Stomach (tissue), 9 donors: Measurements from ENCODE around the gene TUFM. TPM values are rescaled to one million over a fixed set of nuclear protein-coding genes. Genes with fewer than 3 reads are reported as not detected.
A peak's percentile ranks its signal among the peaks of the same experiment; 100 is the strongest.

Source experiments
- DNase-seq, 2 donors: peaks; one replicate each; pipeline versions ENCODE4 v3.0.0 to v3.0.0-alpha.2; 2013 to 2019
- H3K27ac ChIP-seq, 5 donors: fragments of 200-600 bp in 4 of 5; sonication (generic) in 4 of 5; one replicate each; pipeline ENCODE4 v1.5.1; 2013 to 2019; ENCODE audit warnings: mild to moderate bottlenecking in 1 of 5, moderate library complexity in 1 of 5
- H3K27me3 ChIP-seq, 3 donors: fragments of 200-600 bp; sonication (generic); one replicate each; pipeline ENCODE4 v1.5.1; 2017 to 2019; ENCODE audit warnings: mixed run types in 1 of 3
- H3K36me3 ChIP-seq, 4 donors: fragments of 200-600 bp; sonication (generic); 1 replicate in 3 of 4; 2 replicates in 1 of 4; pipeline ENCODE4 v1.5.1; 2016 to 2019
- H3K4me1 ChIP-seq, 4 donors: fragments of 200-600 bp; sonication (generic); one replicate each; pipeline ENCODE4 v1.5.1; 2016 to 2019
- H3K4me3 ChIP-seq, 4 donors: fragments of 200-600 bp; sonication (generic) in 3 of 4; one replicate each; pipeline ENCODE4 v1.5.1; 2016 to 2019; ENCODE audit warnings: mild to moderate bottlenecking in 1 of 4
- H3K9me3 ChIP-seq, 4 donors: fragments of 200-600 bp; sonication (generic); one replicate each; pipeline ENCODE4 v1.5.1; 2016 to 2019
- CTCF ChIP-seq, 7 experiments: fragments of 450-650 bp in 4 of 7; fragments of 200-600 bp in 3 of 7; sonication (generic) in 3 of 7; IDR thresholded peaks; one replicate each; pipeline ENCODE4 v1.5.1; 2016 to 2019; ENCODE audit warnings: antibody characterized with exemption in 7 of 7, control low read depth in 2 of 7, mild to moderate bottlenecking in 1 of 7
- EP300 ChIP-seq: sonication (generic); formaldehyde crosslinking; IDR thresholded peaks from one replicate; pipeline ENCODE4 v1.6.1; 2017; ENCODE audit warnings: antibody characterized with exemption
- POLR2A ChIP-seq, 4 donors: fragments of 450-650 bp; IDR thresholded peaks; one replicate each; pipeline ENCODE4 v1.6.1; 2016; ENCODE audit warnings: antibody characterized with exemption in 4 of 4, control low read depth in 2 of 4, mild to moderate bottlenecking in 1 of 4, moderate library complexity in 1 of 4
- POLR2AphosphoS5 ChIP-seq, 3 donors: sonication (generic); formaldehyde crosslinking; IDR thresholded peaks; one replicate each; pipeline ENCODE4 v1.6.1; 2016; ENCODE audit warnings: antibody characterized with exemption in 3 of 3
- WGBS, 5 donors: extraction: QIAGEN DNeasy Blood & Tissue Kit in 3 of 5; methylation state at CpG; one replicate each; pipeline versions ENCODE4 v1.1.5 to v1.1.7; 2013 to 2018; 5-methylcytosine and 5-hydroxymethylcytosine counted together
- intact Hi-C: fragments of 100-400 bp; cut with DNase I; formaldehyde crosslinking; loops from one replicate; pipeline ENCODE4 v1.15.1; 2023; ENCODE audit warnings: low total_unique reads
- polyA plus RNA-seq, 3 donors: library from polyadenylated mRNA; stranded (reverse); fragments of 200-250 nt; gene quantifications; one replicate each; pipeline ENCODE4 v1.2.3, GENCODE V29; 2013
- total RNA-seq, 5 donors: library from RNA; depleted of rRNA; stranded (reverse); fragments of >200 nt; gene quantifications; one replicate each; pipeline versions ENCODE4 v1.1.0 to v1.2.3, GENCODE V29; 2014 to 2016
- donor health status: healthy with polysubstance abuse.
- donor health status: Bipolar disorder and iron deficiency.
- donor health status: healthy.

Gene TUFM
- total and polyA plus RNA-seq, 8 donors = 49.8 to 286 (median 98.8) TPM

GRCh38 chr16:28866454-28866804, 20.3 kb upstream of the TUFM start:
- WGBS, 5 donors = 77 to 84% (median 81%) methylated on average over 16 to 17 of the region's 17 CpGs
- Histone ChIP-seq H3K9me3 (no peaks in the 10 kb centered on the region), H3K4me1 (peaks cover 20 to 38% (median 31%) of the 10 kb centered on the region in 4 donors), H3K27me3 (no peaks in the 10 kb centered on the region), H3K27ac (no peak overlapping the region), H3K36me3 (peaks cover 40 to 57% (median 55%) of the 10 kb centered on the region in 4 donors), H3K4me3 (no peak overlapping the region)
- TF ChIP-seq EP300 = no peak
- no peak for TF ChIP-seq POLR2AphosphoS5 (IDR thresholded peaks at IDR 0.05)
- no peak for TF ChIP-seq POLR2A (IDR thresholded peaks at IDR 0.05)
- no peak for TF ChIP-seq CTCF (IDR thresholded peaks at IDR 0.05)
- no peak for DNase-seq
- intact Hi-C loops = loop anchor here (10.0 kb wide), 1 partner anchor 48 kb away; no protein-coding TSS in a partner anchor

- peaks cover 35 to 52% (median 49%) of the 10 kb centered on the region in 4 donors for H3K36me3 ChIP-seq
- H3K9me3 ChIP-seq = no peaks in the 10 kb centered on the region
- H3K27ac ChIP-seq = no peak overlapping the region
- intact Hi-C loops = loop anchor here (10.0 kb wide), 1 partner anchor 49 kb away; no protein-coding TSS in a partner anchor
- peaks cover 20 to 38% (median 31%) of the 10 kb centered on the region in 4 donors for H3K4me1 ChIP-seq
- 53 to 73% (median 64%) methylated on average over 27 to 32 of the region's 32 CpGs for WGBS, 5 donors
- H3K4me3 ChIP-seq = no peak overlapping the region
- no peak for DNase-seq
- no peaks in the 10 kb centered on the region for H3K27me3 ChIP-seq
- no peak for TF ChIP-seq POLR2A (IDR thresholded peaks at IDR 0.05)
- no peak for TF ChIP-seq CTCF (IDR thresholded peaks at IDR 0.05)
- TF ChIP-seq EP300 = no peak
- no peak for TF ChIP-seq POLR2AphosphoS5 (IDR thresholded peaks at IDR 0.05)
These were observed 19.7 kb upstream of the TUFM start for GRCh38 chr16:28865722-28866453.

- Histone ChIP-seq H3K4me3 (peak overlapping the region in 3 of 4 donors; percentile 84 to 86 (median 86)), H3K9me3 (no peaks in the 10 kb centered on the region), H3K4me1 (peaks cover 20 to 38% (median 31%) of the 10 kb centered on the region in 4 donors), H3K27me3 (no peaks in the 10 kb centered on the region), H3K27ac (peak overlapping the region in 1 of 5 donors; percentile 94), H3K36me3 (peaks cover 30 to 45% (median 42%) of the 10 kb centered on the region in 4 donors)
- DNase-seq = no peak
- 79 to 82% (median 80%) methylated on average over 12 of the region's 12 CpGs for WGBS, 5 donors
- intact Hi-C loops = loop anchor here (10.0 kb wide), 1 partner anchor 50 kb away; no protein-coding TSS in a partner anchor
- no peak for TF ChIP-seq POLR2A (IDR thresholded peaks at IDR 0.05)
- no peak for TF ChIP-seq CTCF (IDR thresholded peaks at IDR 0.05)
- TF ChIP-seq POLR2AphosphoS5 (IDR thresholded peaks at IDR 0.05) = no peak
- no peak for TF ChIP-seq EP300
These were observed 19.0 kb upstream of the TUFM start for GRCh38 chr16:28865001-28865688.

- peak in 1 of 2 donors; percentile 63 for DNase-seq
- WGBS, 5 donors = 1 to 4% (median 2%) methylated on average over 39 to 42 of the region's 42 CpGs
- H3K27me3 ChIP-seq = no peaks in the 10 kb centered on the region
- peaks cover 20 to 35% (median 32%) of the 10 kb centered on the region in 4 donors for H3K36me3 ChIP-seq
- no peaks in the 10 kb centered on the region for H3K9me3 ChIP-seq
- TF ChIP-seq CTCF (IDR thresholded peaks at IDR 0.05) (no peak), EP300 (no peak), POLR2AphosphoS5 (IDR thresholded peaks at IDR 0.05) (no peak), POLR2A (IDR thresholded peaks at IDR 0.05) (no peak)
- H3K4me1 ChIP-seq = peaks cover 20 to 38% (median 31%) of the 10 kb centered on the region in 4 donors
- H3K27ac ChIP-seq = peak overlapping the region; percentile 92 to 95 (median 93)
- H3K4me3 ChIP-seq = peak overlapping the region; percentile 80 to 86 (median 85)
- intact Hi-C loops = loop anchor here (10.0 kb wide), 1 partner anchor 51 kb away; no protein-coding TSS in a partner anchor
These were observed 18.0 kb upstream of the TUFM start for GRCh38 chr16:28863929-28864793.
